Astrocyte of the cerebellum (primary cell): Measurements from ENCODE around the gene PRDX3.

Experiments
- DNase-seq: peaks from one replicate; pipeline ENCODE4 v3.0.0-alpha.2; 2011; ENCODE audit warnings: low read depth
- H3K4me3 ChIP-seq: 2 replicates; pipeline ENCODE4 v1.5.1; 2011; ENCODE audit warnings: mild to moderate bottlenecking, low read depth, low read length, moderate library complexity
- CTCF ChIP-seq: IDR thresholded peaks from 2 replicates; pipeline ENCODE4 v1.5.1; 2012; ENCODE audit warnings: low read length, low read depth, moderate library complexity, mild to moderate bottlenecking; ENCODE audit errors: missing control alignments
- in situ Hi-C: cut with HindIII; loops from 2 replicates; pipeline ENCODE4 v1.10.0; 2017; ENCODE audit warnings: low sequenced_read_pairs

PRDX3 gene

GRCh38 chr10:119132521-119133345 is 45.9 kb downstream of the PRDX3 start:
- no peak for TF ChIP-seq CTCF
- in situ Hi-C loops, result no loop called here
- H3K4me3 ChIP-seq, result no peak overlapping the region
- DNase-seq, result no peak

GRCh38 chr10:119131512-119132240 is 46.9 kb downstream of the PRDX3 start:
- no peak overlapping the region for H3K4me3 ChIP-seq
- TF ChIP-seq CTCF, result no peak
- DNase-seq, result no peak
- in situ Hi-C loops, result no loop called here

GRCh38 chr10:119129721-119130120 is 48.9 kb downstream of the PRDX3 start:
- in situ Hi-C loops, result no loop called here
- no peak overlapping the region for H3K4me3 ChIP-seq
- TF ChIP-seq CTCF, result no peak
- DNase-seq, result no peak

- H3K4me3 ChIP-seq, result no peak overlapping the region
- in situ Hi-C loops, result no loop called here
- TF ChIP-seq CTCF, result no peak
- no peak for DNase-seq
Measured at GRCh38 chr10:119125942-119126341, 52.7 kb downstream of the PRDX3 start.

- in situ Hi-C loops, result no loop called here
- TF ChIP-seq CTCF, result no peak
- H3K4me3 ChIP-seq, result no peak overlapping the region
- DNase-seq, result no peak
Measured at GRCh38 chr10:119120875-119121274, 57.7 kb downstream of the PRDX3 start.

GRCh38 chr10:119120413-119120867 is 58.2 kb downstream of the PRDX3 start:
- no peak overlapping the region for H3K4me3 ChIP-seq
- no peak for DNase-seq
- in situ Hi-C loops, result no loop called here
- no peak for TF ChIP-seq CTCF
